T-helper 1 cell treated with Interleukin-12 subunit alpha and Interleukin-12 subunit beta and Interleukin-4 antibody, amounts not matched to agents 30 ng/mL and 1 ng/mL, for 36 hours (primary cell): Measurements from ENCODE around the gene TRMT112. TPM values are rescaled to one million over a fixed set of nuclear protein-coding genes. Genes with fewer than 3 reads are reported as not detected.

Experiments
- intact Hi-C: fragments of 100-400 bp; cut with micrococcal nuclease; formaldehyde crosslinking; loops from one replicate; pipeline ENCODE4 v1.15.1; 2024
- total RNA-seq: library from RNA; stranded (reverse); gene quantifications from 2 replicates; pipeline ENCODE4 v1.2.3, GENCODE V29; 2022

Gene TRMT112
- total RNA-seq, 1 donor from 2014 or later: 187 TPM

GRCh38 chr11:64296830-64297698 is 20.3 kb downstream of the TRMT112 start:
- intact Hi-C loops: no loop called here

GRCh38 chr11:64296236-64296635 is 21.1 kb downstream of the TRMT112 start:
- intact Hi-C loops: no loop called here

GRCh38 chr11:64295760-64296159 is 21.6 kb downstream of the TRMT112 start:
- intact Hi-C loops: no loop called here

DNA sequence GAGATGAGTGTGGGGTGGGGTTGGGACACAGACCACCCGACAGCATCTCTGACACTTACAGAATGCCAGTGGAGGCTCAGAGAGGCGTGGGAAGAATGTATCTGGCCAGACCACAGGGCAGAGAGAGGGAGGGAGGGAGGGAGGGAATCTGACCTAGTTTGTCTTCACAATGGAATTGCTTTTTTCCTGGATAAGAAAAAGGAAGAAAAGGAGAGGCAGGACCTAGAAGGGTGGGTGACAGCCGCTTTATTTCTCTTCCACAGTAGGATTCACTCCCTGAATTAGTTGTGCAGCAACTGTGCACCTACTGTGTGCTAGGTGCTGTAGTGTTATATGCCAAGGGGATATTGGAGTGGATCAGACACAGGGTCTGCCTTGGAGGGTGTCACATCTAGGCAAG is 22.6 kb downstream of the TRMT112 start:
- intact Hi-C loops: no loop called here

- intact Hi-C loops: no loop called here
Measured at GRCh38 chr11:64292460-64293254, 24.7 kb downstream of the TRMT112 start.

GRCh38 chr11:64291752-64292459 is 25.5 kb downstream of the TRMT112 start:
- intact Hi-C loops: no loop called here

DNA sequence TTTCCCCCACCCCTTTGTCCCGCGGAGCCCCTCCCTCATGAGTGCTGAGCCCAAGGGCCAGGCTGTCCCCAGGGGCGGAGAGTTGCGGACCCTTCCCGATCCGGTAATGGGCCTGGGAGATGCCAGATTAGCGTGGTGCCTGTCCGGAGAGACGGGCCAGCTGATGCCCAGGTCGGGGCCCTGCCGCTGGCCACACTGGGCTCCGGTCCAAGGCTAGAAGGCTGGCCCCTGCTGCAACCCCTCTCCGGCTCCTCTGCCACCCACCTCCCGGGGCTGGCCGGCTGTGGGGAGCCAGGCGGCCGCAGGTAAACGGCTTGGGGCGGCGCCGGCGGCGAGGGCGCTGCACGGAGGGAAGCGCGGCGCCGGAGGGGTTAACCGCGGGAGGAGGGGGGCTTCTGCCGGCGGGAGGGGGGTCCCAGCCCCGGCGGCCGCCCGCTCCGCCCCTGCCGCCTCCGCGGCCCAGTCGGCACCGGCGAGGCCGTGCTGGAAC is 26.1 kb downstream of the TRMT112 start, which contains the start of gene KCNK4:
Gene KCNK4, plus strand, starts transcription at position 41 of the 490 bp plus-strand sequence. CDS start 1,717 bp downstream, outside the sequence.
- intact Hi-C loops: no loop called here

DNA sequence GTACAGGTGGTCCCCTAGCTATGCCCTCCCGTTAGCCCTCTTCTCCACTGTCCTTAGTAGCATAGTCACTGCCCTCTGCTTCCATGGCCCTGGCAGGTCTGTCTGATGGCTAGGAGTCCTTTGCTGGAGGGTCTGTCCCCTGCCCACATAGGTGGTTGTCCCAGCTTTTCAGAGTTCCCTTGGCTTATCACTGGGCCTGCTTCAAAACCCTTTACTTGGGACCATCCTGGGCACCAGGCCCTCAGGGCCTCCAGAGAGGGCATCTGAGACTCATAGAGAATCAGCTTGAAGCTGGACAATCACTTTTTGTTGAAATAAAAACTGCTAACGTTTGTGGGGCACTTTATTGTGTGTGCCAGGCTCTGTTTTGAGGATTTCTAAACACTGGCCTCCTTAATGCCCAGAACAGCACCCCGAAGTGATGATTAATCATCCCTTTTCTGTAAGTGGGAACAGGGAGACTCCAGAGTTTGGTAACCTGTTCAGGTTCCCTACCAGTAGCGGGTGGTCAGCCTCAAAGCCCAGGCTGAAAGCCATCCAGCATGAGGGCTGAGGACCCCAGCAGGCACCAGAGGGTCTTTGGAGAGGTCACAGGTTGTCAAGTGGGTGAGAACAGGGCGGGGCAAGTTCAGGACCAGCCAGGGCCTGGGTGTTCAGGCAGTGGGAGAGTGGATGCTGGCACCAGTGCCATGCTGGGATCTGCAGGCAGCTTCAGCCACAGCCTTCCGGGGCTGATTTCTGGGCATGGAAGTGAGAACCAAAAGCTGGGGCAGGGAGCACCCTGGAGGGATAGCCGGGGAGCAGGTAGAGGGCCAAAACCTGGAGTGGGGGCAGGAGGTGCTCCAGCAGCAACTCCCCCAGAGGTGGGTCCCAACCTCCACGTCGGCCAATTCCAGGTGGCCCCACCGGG is 26.8 kb downstream of the TRMT112 start:
- intact Hi-C loops: no loop called here

DNA sequence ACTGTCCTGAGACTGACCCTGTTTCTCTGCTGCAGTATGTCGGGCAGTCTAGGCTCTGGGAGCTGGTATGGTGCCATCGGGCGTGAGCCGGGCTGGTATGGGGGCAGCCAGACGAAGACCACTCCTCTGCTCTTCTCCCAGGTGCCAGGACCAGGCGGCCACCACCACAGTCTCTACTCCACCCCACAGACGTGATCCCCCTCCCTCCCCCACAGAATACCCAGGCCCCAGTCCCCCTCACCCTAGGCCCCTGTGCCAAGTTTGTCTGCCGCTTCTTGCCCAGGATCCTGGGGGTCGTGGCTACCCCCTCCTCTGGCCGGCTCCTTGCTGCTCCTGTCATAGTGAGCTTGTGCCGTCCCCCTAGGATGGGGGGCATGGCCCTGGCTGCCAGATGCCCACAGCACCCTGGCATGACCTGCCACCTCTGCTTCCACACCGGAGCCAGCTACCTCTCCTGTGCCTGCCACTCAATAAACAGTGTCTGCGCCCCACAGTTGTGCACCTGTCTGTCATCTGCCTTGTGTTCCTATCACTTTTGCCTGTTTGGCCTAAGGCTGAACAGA is 28.3 kb downstream of the TRMT112 start:
- intact Hi-C loops: no loop called here

DNA sequence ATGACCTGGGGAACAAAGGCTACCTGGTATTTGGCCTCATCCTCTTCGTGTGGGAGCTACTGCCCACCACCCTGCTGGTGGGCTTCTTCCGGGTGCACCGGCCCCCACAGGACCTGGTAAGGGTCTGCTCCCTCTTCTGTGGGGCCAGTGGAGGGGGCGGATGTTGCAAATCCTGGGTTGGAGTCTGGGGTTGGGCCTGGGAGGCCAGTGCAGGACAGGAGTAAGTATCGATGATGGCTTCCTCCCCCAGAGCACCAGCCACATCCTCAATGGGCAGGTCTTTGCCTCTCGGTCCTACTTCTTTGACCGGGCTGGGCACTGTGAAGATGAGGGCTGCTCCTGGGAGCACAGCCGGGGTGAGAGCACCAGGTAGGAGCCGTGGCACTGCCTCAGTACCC is 29.0 kb downstream of the TRMT112 start:
- intact Hi-C loops: no loop called here

- intact Hi-C loops: no loop called here
Measured at GRCh38 chr11:64287676-64288352, 29.5 kb downstream of the TRMT112 start.

DNA sequence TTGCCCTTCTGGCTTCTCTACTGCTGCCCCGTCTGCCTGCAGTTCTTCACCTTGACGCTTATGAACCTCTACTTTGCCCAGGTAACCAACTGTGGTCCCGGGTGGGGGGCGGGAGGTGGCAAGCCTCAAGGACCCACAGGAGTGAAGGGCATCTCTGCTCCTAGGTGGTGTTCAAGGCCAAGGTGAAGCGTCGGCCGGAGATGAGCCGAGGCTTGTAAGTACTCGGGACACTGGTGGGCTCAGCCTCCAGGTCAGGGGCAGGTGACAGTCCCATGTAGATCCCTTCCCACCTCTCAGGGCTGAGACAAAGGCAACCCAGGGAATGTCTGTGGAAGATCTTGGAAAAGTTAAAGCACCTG is 30.6 kb downstream of the TRMT112 start:
- intact Hi-C loops: no loop called here

GRCh38 chr11:64285885-64286800 is 31.2 kb downstream of the TRMT112 start:
- intact Hi-C loops: loop anchor here (1.0 kb wide), 4 partner anchors 16 to 45 kb away; partner anchors contain the start of genes ESRRA, FKBP2 and TRMT112

DNA sequence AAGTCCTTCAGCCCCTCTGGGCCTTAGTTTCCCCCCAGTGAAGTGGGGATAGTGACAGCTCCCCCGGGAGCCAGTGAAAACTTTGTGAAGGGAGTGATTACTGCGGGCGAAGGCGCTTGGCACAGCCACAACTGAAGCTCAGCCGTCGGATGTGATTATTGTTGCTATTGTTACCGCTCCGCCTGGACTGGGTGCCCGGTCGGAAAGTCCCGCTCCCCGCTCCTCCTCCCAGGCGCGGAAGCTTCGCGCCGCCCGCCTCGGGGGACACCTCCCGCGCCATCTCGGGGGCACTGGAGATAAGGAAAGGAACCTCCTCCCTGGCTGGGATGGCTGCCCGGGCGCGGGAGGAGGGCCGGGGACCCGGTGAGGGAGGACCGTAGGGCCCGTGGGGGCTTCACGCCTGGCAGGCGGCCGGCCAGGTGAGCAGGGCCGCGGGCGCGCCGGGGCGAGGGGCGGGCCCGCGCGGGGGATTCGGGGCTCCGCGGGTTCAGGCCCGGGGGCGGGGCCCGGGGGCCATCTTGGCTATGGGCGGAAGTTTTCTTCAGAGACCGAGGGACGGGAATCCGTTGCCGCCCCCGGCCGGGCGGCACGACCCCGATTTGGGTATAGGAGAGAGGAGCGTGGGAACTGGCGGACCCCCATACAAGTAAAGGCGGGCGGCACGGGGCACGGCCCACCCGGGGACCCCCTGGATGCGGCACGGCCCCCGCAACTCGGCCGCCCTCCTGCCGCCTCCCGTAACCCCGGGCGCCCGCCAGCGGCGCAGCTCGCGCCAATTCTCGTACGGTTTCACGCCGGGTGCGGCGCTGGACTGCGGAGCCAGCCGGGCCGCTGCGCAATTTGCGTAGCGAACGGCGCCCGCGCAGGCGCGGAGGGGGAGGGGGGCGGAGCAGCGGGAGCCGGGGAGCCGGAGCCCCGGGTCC is 32.1 kb downstream of the TRMT112 start, which contains the start of gene GPR137:
Gene GPR137, plus strand, starts transcription at position 887 of the 923 bp plus-strand sequence. CDS start 677 bp downstream, outside the sequence.
- intact Hi-C loops: loop anchor here (1.0 kb wide), 8 partner anchors 15 to 100 kb away; partner anchors contain the start of genes ESRRA, FKBP2, PLCB3 and TRMT112

DNA sequence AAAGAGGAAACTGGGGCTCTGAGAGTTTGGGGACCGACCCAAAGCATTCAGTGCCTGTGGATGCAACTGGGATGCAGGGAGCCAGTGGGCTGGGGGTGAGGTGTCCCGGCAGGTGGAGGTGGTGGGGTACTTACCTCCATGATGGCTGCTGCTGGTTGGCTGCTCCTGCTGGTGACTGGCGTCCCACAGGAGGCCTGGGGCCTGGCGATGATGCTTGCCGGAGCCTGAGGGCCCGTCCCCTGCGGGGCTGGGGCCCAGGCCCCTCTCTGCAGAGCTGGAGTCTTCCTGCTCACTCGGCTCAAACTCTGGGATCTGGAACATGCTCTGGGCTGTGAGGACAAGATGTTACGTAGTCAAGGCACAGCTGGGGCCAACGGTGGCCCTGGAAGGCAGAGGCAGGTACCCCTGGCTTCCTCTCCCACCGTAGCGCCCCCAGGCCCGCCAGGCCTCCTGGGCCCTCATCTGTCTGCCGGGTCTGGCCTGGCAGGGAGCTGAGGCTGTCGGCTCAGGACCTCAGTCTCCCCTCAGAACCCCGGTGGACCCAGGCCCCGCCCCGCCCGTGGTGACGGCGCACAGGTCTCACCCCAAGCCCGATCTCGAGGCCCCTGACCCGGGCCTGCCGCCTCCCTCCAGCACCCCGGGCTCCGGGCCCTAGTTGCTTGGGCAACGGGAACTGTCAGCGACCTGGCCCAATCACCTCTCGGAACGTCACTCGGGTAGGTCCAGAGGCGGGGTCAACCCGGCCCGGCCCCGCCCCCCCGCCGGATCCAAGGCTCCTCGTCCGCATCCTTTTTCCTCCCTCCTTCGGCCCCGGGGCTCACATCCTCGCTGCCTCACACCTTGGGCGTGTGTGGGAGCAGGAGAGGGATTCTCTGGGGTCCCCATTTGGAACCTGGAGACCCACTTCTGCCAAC is 33.1 kb downstream of the TRMT112 start, which contains the start of gene BAD:
Gene BAD, minus strand, starts transcription at position 618 of the 914 bp plus-strand sequence. Its CDS starts 297 bp downstream, at position 321.
- intact Hi-C loops: loop anchor here (1.0 kb wide), 4 partner anchors 33 to 99 kb away; partner anchors contain the start of gene PLCB3

- intact Hi-C loops: no loop called here
Measured at GRCh38 chr11:64283092-64283491, 34.3 kb downstream of the TRMT112 start.
